Body of pancreas (tissue), 4 donors: ENCODE data around the gene DAP3.

Experiments
- CTCF ChIP-seq, 7 experiments: fragments of 450-650 bp in 4 of 7; fragments of 200-600 bp in 3 of 7; sonication (generic) in 3 of 7; IDR thresholded peaks; one replicate each; pipeline ENCODE4 v1.5.1; 2016 to 2019; ENCODE audit warnings: antibody characterized with exemption in 7 of 7
- POLR2A ChIP-seq, 3 donors: fragments of 450-650 bp; IDR thresholded peaks; one replicate each; pipeline ENCODE4 v1.6.1; 2016; ENCODE audit warnings: antibody characterized with exemption in 3 of 3, mild to moderate bottlenecking in 2 of 3

- TF ChIP-seq CTCF (IDR thresholded peaks at IDR 0.05) = no peak
- no peak for TF ChIP-seq POLR2A (IDR thresholded peaks at IDR 0.05)
These were observed 6.2 kb downstream of the DAP3 start for GRCh38 chr1:155695072-155695471.
